ENCODE results near the gene SORL1-AS1.
A peak's percentile ranks its signal among the peaks of the same experiment; 100 is the strongest.
"Not testable (repeated sequence)": the region's sequence is repeated elsewhere in the genome, so short reads cannot be mapped to it uniquely, and the experiment has no call there.

Gene SORL1-AS1

GRCh38 chr11:121452609-121453150 lies at the start of gene SORL1-AS1:
SORL1-AS1 (minus strand) TSS chr11:121452967.
- DNase-seq (ENCODE audit: low spot score): no peak

DNA sequence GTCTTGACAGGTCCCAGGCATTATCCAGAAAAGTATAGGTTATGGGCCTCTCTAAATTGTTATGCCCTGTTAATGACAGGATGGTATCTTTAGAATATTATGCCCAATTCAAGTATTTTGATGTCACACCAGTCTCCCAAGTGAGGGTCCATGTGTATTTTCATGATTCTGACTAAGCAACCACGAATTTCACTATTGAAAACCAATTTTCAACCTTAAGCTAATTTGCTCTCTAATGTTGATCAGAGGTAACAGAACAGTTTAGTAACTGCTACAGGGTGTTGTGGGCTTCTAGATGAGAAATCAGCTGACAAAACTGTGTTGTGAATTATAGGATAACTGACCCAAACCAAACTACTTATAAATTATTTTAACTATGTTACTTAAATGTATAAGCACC lies 48.0 kb upstream of the SORL1-AS1 start:
- no peak for DNase-seq (ENCODE audit: low spot score)

- DNase-seq (ENCODE audit: low spot score): no peak
Observed at GRCh38 chr11:121500275-121500674, 47.5 kb upstream of the SORL1-AS1 start.

DNA sequence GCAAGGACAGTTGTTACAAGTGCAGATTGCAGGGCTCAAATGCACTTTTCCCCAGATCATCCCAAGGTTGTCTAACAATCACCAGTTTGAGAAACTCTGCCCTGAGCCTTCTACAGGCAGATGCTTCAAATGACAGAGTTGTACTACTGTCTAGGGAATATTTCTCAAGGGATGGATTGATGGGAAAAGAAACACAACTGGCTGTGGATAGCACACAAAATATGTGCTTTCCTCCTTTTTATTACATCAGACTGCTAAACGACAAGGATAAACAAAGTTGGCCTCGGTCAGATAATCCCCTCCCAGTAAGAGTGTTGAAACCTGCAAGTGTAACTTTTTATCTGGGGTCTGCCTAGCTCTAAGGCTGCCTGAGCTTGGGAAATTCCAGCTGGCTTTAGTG lies 46.6 kb upstream of the SORL1-AS1 start:
- no peak for DNase-seq (ENCODE audit: low spot score)

GRCh38 chr11:121497176-121497998 lies 44.6 kb upstream of the SORL1-AS1 start:
- DNase-seq (ENCODE audit: low spot score): no peak

DNA sequence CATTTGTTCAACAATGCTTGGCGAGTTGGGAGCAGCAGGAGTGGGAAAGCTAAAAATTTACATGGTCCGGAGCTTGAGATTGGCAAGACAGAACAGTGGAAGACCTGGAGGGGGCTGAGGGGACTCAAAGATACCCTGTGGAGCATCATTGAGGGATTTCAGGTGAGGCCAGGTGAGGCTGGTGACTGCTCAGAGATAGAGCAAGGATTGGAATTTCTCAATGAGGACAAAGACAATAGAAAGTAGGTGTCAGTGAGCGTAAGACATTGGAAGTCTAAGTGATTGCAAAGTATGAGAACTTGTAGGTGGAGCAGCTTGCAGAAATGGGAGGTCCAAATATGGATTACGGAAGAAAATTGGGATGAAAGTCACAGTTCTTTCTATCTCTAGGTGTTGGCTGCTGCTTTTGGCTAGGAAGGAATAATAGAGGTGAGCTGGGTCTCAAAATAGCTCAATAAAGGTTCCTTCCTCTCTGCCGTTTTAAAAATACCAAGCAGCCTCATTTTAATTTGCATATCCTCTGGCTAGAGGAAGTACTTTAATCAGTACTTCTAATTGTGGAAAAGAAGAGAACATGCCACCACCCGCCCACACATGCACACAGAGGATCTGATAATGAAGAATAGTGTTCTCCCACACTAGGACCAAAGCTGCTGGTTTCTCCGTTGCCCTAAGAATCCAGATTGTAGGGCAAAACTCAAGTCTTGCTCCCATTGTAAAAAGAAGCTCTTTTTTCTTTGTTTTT lies 41.8 kb upstream of the SORL1-AS1 start:
- no peak for DNase-seq (ENCODE audit: low spot score)

DNA sequence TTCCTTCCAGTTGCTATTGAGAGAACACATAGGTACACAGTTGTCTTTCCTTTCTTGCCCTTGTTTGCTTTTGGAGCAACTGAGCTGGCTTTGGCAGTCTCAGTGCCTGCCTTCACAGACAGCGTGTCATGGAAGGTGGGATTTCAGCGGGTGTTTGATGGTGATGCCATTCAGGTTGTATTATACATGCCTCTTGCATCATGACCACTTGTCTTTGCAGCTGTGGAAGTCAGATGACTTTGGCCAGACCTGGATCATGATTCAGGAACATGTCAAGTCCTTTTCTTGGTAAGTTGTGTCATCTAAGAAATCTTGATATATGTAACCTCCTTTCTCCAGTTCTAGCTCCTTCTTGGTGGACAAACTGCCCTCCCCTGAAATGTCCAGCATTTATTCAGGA lies 37.1 kb upstream of the SORL1-AS1 start:
- DNase-seq (ENCODE audit: low spot score): no peak

DNA sequence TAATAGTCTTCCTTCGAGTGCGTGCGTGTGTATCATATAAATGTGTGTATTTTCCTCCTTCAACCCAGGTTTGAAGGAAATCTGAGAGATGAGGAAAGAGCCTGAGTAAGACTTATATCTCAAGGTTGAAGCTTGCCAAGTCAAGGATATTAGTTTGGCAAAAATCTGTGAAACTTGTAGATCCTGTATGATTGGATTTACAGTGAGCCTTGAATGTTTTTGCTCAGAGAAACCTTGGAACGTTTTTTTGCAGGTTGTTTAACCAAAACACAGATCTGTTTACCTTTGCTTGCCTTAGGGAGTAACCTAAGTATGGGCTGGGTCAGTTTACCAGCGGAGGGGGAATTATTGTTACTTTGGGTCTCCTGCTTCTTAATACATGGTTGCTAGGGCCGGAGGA lies 35.9 kb upstream of the SORL1-AS1 start:
- no peak for DNase-seq (ENCODE audit: low spot score)

GRCh38 chr11:121488170-121488569 lies 35.4 kb upstream of the SORL1-AS1 start:
- DNase-seq (ENCODE audit: low spot score): no peak

GRCh38 chr11:121487191-121487590 lies 34.4 kb upstream of the SORL1-AS1 start:
- DNase-seq (ENCODE audit: low spot score): no peak

- DNase-seq (ENCODE audit: low spot score): no peak
Observed at GRCh38 chr11:121486054-121486453, 33.3 kb upstream of the SORL1-AS1 start.

GRCh38 chr11:121485216-121485615 lies 32.4 kb upstream of the SORL1-AS1 start:
- no peak for DNase-seq (ENCODE audit: low spot score)

DNA sequence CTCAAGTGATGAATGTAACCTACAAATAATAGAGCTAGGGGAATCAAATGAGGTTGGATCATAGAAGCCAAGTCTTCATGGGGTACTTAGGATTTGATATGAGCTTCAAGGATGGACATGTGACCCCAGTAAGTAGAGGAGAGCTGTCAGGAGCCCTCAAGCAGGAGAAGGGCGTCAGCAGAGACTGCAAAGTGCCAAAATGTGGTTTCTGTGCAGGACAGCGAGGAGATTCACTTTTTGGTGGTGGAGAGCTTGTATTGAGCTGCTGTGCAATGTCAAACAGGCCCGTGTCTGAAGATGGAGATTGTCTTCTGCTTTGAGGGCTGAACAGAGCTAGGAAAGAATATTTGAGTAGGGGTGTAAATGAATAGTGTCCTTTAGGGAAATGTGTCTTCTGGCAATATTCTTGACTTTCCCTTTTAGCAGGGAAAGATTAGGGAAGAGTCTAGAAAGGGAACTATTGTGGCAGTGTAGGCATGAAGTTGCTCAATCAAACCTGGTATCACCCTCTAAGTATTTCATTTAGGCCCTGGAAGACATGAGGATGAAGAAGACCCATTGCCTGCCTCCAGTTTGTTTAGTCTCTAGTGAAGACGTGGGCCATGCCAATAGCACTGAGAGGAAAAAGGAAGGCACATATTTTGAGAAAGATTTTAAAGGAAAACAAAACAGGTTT lies 31.2 kb upstream of the SORL1-AS1 start:
- no peak for DNase-seq (ENCODE audit: low spot score)

DNA sequence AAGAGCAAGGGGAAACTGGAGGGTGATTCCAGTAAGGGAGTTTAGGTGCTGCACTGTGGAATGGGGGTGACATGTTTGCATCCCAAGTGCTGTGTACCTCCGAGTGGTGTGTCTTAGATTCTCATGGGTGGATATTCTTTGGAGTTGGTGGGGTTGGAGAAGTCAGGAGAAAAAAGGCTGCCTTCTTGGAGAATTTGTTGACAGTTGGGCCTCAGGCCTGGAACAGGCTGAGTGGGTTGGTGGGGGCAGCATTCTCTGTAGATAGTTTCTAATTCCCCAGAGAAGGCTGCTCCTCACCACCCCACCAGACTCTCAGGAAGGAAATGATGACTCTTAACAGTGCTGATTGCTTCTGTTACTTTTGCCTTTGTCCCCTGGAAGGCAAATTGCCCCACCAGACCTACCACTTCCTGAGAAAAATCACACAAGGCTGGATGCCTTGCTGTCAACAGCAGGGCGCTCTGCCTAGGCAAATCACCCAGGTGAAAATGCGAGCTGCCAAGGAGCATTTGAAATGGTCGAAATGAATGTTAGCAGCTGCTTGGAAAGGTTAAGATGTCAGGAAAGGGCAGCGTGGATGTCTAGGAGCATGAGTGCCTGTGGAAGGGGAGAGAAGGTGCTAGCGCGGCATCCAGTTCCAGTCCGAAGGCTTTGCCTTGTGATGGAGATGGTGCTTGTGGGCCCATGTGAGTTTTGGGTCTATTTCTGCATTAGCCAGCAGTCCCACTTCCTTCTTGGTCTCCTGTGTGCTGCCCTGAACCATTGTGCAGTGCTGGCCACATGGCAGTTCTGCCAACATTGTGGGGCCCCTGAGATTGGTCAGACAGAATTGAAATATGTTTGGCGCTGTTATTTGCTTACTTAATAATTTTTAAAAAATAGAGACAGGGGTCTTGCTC lies 29.7 kb upstream of the SORL1-AS1 start:
- DNase-seq (ENCODE audit: low spot score): peak; percentile 70

- DNase-seq (ENCODE audit: low spot score): not testable (repeated sequence)
Observed at GRCh38 chr11:121481484-121482230, 28.9 kb upstream of the SORL1-AS1 start.

DNA sequence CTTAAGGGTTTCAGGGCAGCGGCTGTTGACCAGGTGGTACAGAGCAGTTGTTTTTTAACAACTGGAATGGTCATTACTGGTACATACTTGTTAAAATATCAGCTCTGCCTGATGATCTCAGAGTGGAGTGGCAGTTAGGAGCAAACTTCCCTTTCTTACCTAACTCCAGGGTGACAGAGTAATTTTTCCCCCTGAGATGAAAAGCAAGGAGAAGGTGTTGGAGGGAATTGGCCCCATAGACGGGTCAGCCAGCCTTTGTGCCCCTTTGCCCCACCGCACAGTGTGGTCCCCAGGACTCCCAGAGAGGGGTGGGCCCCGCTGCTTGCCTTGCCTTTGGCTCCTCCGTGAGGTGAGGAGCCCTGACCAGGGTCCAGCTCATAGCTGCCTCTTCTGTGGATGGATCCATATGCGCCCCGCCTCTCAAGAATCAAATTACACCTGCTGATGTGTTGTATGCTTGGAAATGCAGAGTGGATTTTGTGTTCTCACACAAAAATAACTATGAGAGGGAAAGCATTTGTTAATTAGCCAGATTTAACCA lies 27.0 kb upstream of the SORL1-AS1 start:
- DNase-seq (ENCODE audit: low spot score): no peak

GRCh38 chr11:121478895-121479697 lies 26.3 kb upstream of the SORL1-AS1 start:
- DNase-seq (ENCODE audit: low spot score): no peak

GRCh38 chr11:121478226-121478894 lies 25.6 kb upstream of the SORL1-AS1 start:
- no peak for DNase-seq (ENCODE audit: low spot score)
